Bone marrow (tissue), 2 donors: ENCODE measurements around the gene SELENOP.
"Not testable (repeated sequence)": the region's sequence is repeated elsewhere in the genome, so short reads cannot be mapped to it uniquely, and the experiment has no call there.

ENCODE experiments used
- DNase-seq, 2 donors: peaks; one replicate each; lab custom pipeline; 2025; lab: John Stamatoyannopoulos, UW

Gene SELENOP, protein sequence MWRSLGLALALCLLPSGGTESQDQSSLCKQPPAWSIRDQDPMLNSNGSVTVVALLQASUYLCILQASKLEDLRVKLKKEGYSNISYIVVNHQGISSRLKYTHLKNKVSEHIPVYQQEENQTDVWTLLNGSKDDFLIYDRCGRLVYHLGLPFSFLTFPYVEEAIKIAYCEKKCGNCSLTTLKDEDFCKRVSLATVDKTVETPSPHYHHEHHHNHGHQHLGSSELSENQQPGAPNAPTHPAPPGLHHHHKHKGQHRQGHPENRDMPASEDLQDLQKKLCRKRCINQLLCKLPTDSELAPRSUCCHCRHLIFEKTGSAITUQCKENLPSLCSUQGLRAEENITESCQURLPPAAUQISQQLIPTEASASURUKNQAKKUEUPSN

GRCh38 chr5:42811591-42812446, at the start of gene SELENOP:
SELENOP (minus strand) TSS chr5:42811892; CDS start chr5:42808353, 3,539 bp downstream.
- DNase-seq = no peak

GRCh38 chr5:42858687-42859086, 47.0 kb upstream of the SELENOP start:
- no peak for DNase-seq

GRCh38 chr5:42858031-42858643, 46.4 kb upstream of the SELENOP start:
- DNase-seq = no peak

DNA sequence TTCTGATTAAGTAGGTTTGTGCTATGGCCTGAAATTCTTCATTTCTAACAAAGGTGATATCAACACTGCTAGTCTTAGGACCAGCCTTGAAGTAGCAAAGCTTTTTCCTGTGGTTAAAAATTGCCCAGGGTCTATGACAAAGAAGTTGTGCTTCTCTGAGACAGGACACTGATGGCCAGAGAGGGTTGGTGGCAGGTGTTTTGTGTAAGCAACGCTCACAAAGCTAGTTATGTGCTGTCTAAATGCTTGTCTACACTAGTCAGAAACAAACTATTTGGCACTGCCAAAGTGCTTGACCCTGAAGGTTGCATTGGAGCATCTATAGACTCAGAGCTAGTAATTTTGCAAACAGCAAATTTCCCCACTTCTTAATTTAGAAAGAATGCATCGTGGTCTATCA, 44.1 kb upstream of the SELENOP start:
- no peak for DNase-seq

DNA sequence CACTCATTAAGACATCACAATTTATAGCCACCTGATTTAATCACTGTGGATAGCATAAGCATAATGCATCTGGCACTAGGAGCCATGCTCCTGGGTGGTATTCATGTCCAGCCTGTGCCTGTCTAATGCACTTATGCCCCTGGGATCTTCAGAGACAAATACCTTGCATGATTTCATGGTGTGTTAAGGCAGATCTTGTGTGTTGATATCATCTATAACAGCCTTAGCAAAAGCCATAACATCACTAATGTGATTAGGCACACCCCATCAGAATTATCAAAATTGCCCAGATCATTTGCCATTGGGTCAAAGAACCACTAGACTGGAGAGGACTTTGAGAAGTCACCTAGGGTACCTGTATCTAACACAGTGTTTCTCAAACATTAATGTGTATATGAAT, 43.7 kb upstream of the SELENOP start:
- DNase-seq = no peak

- no peak for DNase-seq
Measured at GRCh38 chr5:42854795-42855194, 43.1 kb upstream of the SELENOP start.

DNA sequence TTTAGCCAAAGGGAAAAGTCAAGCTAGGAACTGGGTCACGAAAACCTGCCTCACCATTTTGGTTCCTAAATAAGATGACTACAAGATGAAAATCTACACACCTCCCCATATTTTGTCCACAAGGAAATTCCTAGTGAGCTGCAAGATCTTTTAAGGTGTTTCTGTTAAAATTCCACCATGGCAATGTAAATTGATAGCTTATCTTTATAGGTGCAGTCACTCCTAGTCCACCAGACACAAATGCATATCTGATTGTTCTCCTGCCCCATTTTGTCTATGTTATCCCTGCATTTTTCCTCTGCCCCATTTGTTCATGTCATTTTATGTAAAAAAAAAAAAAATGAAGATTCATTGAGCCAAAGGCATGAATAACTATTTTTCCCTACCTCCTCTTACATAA, 41.1 kb upstream of the SELENOP start:
- no peak for DNase-seq

- no peak for DNase-seq
Measured at GRCh38 chr5:42851481-42851880, 39.8 kb upstream of the SELENOP start.

DNA sequence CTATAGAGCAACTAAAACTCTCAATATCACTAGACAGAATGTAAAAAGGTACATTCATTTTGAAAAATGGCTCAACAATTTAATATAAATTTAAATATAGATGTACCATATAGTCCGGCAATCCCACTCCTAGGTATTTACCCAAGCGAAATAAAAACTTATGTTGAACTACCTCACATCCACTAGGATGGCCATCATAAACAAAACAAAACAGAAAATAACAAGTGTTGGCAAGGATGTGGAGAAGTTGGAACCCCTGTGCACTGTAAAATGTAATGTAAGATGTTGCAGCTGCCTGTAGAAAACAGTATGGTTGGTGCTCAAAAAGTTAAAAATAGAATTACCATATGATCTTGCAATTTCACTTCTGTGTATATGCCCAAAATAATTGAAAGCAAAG, 36.9 kb upstream of the SELENOP start:
- DNase-seq = no peak

DNA sequence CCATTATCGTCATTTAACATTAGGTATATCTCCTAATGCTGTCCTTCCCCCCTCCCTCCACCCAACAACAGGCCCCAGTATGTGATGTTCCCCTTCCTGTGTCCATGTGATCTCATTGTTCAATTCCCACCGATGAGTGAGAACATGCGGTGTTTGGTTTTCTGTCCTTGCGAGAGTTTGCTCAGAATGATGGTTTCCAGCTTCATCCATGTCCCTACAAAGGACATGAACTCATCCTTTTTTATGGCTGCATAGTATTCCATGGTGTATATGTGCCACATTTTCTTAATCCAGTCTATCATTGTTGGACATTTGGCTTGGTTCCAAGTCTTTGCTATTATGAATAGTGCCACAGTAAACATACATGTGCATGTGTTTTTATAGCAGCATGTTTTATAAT, 32.7 kb upstream of the SELENOP start:
- DNase-seq = not testable (repeated sequence)

GRCh38 chr5:42843675-42844292, 32.1 kb upstream of the SELENOP start:
- no peak for DNase-seq

GRCh38 chr5:42842921-42843641, 31.4 kb upstream of the SELENOP start:
- DNase-seq = no peak

GRCh38 chr5:42840842-42841567, 29.3 kb upstream of the SELENOP start:
- no peak for DNase-seq

- DNase-seq = no peak
Measured at GRCh38 chr5:42840269-42840668, 28.6 kb upstream of the SELENOP start.

DNA sequence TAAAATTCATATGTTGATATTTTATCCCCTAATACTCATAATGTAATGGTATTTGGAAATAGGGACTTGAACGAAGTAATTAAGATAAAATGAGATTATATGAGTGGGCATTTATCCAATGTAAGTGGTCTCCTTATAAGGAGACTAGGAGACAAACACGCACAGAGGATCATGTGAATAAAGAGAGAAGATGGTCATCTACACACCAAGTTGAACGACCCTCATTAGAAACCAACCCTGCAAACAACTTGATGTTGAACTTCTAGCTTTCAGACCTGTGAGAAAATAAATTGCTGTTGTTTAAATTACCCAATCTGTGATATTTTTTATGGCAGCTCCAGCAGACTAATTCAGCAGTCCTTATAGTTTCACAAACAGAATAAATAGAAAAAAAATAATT, 27.5 kb upstream of the SELENOP start:
- DNase-seq = no peak

DNA sequence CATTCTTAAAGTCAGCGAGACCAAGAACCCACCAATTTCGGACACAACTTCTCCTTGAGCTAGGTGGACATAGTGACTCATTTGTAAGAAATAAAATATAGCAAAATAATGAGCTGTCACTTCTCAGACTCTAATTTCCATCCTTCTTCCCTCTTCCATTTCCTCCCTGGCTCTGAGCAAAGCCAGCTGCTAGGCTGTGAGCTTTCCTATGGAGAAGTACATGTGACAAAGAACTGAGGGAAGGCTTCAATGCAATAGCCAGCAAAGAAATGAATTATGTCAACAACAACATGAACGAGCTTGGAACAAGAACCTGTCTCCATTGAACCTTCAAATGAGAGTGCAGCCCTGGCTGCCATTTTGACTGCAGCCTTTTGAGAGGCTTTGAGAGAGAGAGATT, 25.9 kb upstream of the SELENOP start:
- DNase-seq = no peak

DNA sequence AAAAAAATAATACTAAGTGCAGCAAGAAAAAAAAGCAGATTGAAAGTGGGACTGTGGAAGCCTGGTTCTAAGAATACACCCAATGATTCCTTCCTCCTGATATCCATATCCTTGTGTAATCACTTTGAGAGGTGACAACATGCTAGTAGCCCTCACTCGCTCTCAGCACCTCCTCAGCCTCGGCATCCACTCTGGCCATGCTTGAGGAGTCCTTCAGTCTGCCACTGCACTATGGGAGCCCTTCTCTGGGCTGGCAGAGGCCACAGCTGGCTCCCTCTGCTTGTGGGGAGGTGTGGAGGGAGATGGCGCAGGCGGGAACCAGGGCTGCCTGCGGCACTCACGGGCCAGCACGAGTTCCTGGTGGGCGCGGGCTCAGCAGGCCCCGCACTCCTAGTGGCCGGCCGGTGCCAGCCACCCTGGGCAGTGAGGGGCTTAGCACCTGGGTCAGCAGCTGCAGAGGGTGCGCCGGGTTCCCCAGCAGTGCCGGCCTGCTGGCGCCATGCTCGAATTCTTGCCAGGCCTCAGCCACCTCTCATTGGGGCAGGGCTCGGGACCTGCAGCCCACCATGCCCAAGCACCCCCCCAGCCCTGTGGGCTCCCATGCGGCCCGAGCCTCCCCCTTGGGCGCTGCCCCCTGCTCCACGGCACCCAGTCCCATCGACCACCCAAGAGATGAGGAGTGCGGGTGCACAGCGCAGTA, 24.5 kb upstream of the SELENOP start:
- DNase-seq = no peak

- DNase-seq = no peak
Measured at GRCh38 chr5:42832060-42832459, 20.4 kb upstream of the SELENOP start.

- DNase-seq = no peak
Measured at GRCh38 chr5:42830924-42831323, 19.2 kb upstream of the SELENOP start.

GRCh38 chr5:42828671-42829070, 17.0 kb upstream of the SELENOP start:
- no peak for DNase-seq
